ES-I3 (cell line): Measurements from ENCODE around the gene PRRX1.

Source experiments
- H3K36me3 ChIP-seq: 2 replicates; pipeline ENCODE4 v1.6.1; 2013; ENCODE audit warnings: mild to moderate bottlenecking, low read length, control low read depth, moderate library complexity; ENCODE audit not compliant: insufficient read depth
- H3K4me1 ChIP-seq: 2 replicates; pipeline ENCODE4 v1.6.1; 2013; ENCODE audit warnings: mild to moderate bottlenecking, control low read depth, low read length; ENCODE audit not compliant: insufficient read depth
- H3K9ac ChIP-seq: 2 replicates; pipeline ENCODE4 v1.6.1; 2013; ENCODE audit warnings: low read depth, mild to moderate bottlenecking, low read length, moderate library complexity
- H3K9me3 ChIP-seq: 2 replicates; pipeline ENCODE4 v1.6.1; 2013; ENCODE audit warnings: mild to moderate bottlenecking, low read length, moderate library complexity; ENCODE audit not compliant: control insufficient read depth, insufficient read depth

Gene PRRX1

GRCh38 chr1:170692866-170693575 is 29.1 kb downstream of the PRRX1 start:
- no peaks in the 10 kb centered on the region for H3K36me3 ChIP-seq
- no peak overlapping the region for H3K9ac ChIP-seq
- H3K4me1 ChIP-seq = peaks cover 7% of the 10 kb centered on the region; the same call in 1 of the 2 replicates
- H3K9me3 ChIP-seq = no peaks in the 10 kb centered on the region

- Histone ChIP-seq H3K9me3 (no peaks in the 10 kb centered on the region), H3K36me3 (no peaks in the 10 kb centered on the region), H3K9ac (no peak overlapping the region), H3K4me1 (peaks cover 7% of the 10 kb centered on the region; the same call in 1 of the 2 replicates)
Observed at GRCh38 chr1:170694172-170694926, 30.4 kb downstream of the PRRX1 start.

GRCh38 chr1:170695955-170696590 is 32.1 kb downstream of the PRRX1 start:
- peaks cover 7% of the 10 kb centered on the region; the same call in 1 of the 2 replicates for H3K4me1 ChIP-seq
- H3K36me3 ChIP-seq = no peaks in the 10 kb centered on the region
- H3K9ac ChIP-seq = no peak overlapping the region
- H3K9me3 ChIP-seq = no peaks in the 10 kb centered on the region

- no peaks in the 10 kb centered on the region for H3K36me3 ChIP-seq
- no peaks in the 10 kb centered on the region for H3K9me3 ChIP-seq
- H3K9ac ChIP-seq = no peak overlapping the region
- peaks cover 7% of the 10 kb centered on the region; the same call in 1 of the 2 replicates for H3K4me1 ChIP-seq
Observed at GRCh38 chr1:170696591-170697290, 32.8 kb downstream of the PRRX1 start.

GRCh38 chr1:170697316-170697715 is 33.4 kb downstream of the PRRX1 start:
- Histone ChIP-seq H3K36me3 (no peaks in the 10 kb centered on the region), H3K9ac (no peak overlapping the region), H3K9me3 (no peaks in the 10 kb centered on the region), H3K4me1 (peaks cover 7% of the 10 kb centered on the region; the same call in 1 of the 2 replicates)

- H3K36me3 ChIP-seq = no peaks in the 10 kb centered on the region
- H3K9ac ChIP-seq = no peak overlapping the region
- H3K4me1 ChIP-seq = no peaks in the 10 kb centered on the region
- H3K9me3 ChIP-seq = no peaks in the 10 kb centered on the region
Observed at GRCh38 chr1:170698301-170699275, 34.7 kb downstream of the PRRX1 start.

- no peaks in the 10 kb centered on the region for H3K4me1 ChIP-seq
Observed at GRCh38 chr1:170699696-170700095, 35.8 kb downstream of the PRRX1 start.

GRCh38 chr1:170700842-170701615 is 37.1 kb downstream of the PRRX1 start:
- no peaks in the 10 kb centered on the region for H3K9me3 ChIP-seq
- no peaks in the 10 kb centered on the region for H3K4me1 ChIP-seq
- H3K9ac ChIP-seq = no peak overlapping the region
- H3K36me3 ChIP-seq = no peaks in the 10 kb centered on the region

More at GRCh38 chr1:170699696-170700095, 35.8 kb downstream of the PRRX1 start:
- no peaks in the 10 kb centered on the region for H3K36me3 ChIP-seq
- H3K9me3 ChIP-seq = no peaks in the 10 kb centered on the region
- H3K9ac ChIP-seq = no peak overlapping the region

GRCh38 chr1:170701962-170702361 is 38.0 kb downstream of the PRRX1 start:
- Histone ChIP-seq H3K36me3 (no peaks in the 10 kb centered on the region), H3K9ac (no peak overlapping the region), H3K9me3 (no peaks in the 10 kb centered on the region), H3K4me1 (no peaks in the 10 kb centered on the region)

GRCh38 chr1:170703591-170703990 is 39.7 kb downstream of the PRRX1 start:
- H3K36me3 ChIP-seq = no peaks in the 10 kb centered on the region
- no peaks in the 10 kb centered on the region for H3K9me3 ChIP-seq
- H3K9ac ChIP-seq = no peak overlapping the region
- H3K4me1 ChIP-seq = no peaks in the 10 kb centered on the region

GRCh38 chr1:170704256-170704655 is 40.3 kb downstream of the PRRX1 start:
- H3K4me1 ChIP-seq = no peaks in the 10 kb centered on the region
- H3K9ac ChIP-seq = no peak overlapping the region
- no peaks in the 10 kb centered on the region for H3K9me3 ChIP-seq
- no peaks in the 10 kb centered on the region for H3K36me3 ChIP-seq

GRCh38 chr1:170705981-170706380 is 42.0 kb downstream of the PRRX1 start:
- H3K9me3 ChIP-seq = no peaks in the 10 kb centered on the region; the same call in 1 of the 2 replicates
- no peaks in the 10 kb centered on the region for H3K4me1 ChIP-seq
- H3K9ac ChIP-seq = no peak overlapping the region
- H3K36me3 ChIP-seq = no peaks in the 10 kb centered on the region

- no peaks in the 10 kb centered on the region for H3K4me1 ChIP-seq
- H3K36me3 ChIP-seq = no peaks in the 10 kb centered on the region
- H3K9me3 ChIP-seq = no peaks in the 10 kb centered on the region; the same call in 1 of the 2 replicates
- no peak overlapping the region for H3K9ac ChIP-seq
Observed at GRCh38 chr1:170707117-170707516, 43.2 kb downstream of the PRRX1 start.
